ENCODE data around the gene MBNL1.

DNA sequence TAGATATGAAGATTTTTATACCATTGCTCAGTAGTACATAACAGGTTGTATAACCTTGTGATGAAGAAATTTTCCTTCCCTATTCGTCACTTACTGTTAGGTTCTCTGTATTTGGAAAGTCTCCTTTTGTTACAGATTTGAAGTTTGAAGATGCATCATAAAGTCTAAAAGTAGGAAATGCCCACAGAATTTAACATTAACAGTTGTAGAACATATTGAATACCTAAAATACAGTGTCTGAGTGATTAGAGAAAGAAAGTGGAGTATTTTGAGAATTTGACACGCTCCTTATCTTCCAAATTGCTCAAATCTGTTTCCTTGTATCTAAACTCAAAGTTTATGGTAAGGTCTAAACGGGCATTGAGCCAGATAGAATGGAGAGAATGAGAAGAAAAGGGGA, 111.3 kb downstream of the MBNL1 start:
- TF ChIP-seq, protein P1, sequence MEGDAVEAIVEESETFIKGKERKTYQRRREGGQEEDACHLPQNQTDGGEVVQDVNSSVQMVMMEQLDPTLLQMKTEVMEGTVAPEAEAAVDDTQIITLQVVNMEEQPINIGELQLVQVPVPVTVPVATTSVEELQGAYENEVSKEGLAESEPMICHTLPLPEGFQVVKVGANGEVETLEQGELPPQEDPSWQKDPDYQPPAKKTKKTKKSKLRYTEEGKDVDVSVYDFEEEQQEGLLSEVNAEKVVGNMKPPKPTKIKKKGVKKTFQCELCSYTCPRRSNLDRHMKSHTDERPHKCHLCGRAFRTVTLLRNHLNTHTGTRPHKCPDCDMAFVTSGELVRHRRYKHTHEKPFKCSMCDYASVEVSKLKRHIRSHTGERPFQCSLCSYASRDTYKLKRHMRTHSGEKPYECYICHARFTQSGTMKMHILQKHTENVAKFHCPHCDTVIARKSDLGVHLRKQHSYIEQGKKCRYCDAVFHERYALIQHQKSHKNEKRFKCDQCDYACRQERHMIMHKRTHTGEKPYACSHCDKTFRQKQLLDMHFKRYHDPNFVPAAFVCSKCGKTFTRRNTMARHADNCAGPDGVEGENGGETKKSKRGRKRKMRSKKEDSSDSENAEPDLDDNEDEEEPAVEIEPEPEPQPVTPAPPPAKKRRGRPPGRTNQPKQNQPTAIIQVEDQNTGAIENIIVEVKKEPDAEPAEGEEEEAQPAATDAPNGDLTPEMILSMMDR (IDR thresholded peaks at IDR 0.05; ENCODE audit: low read length): no peak
- TF ChIP-seq EZH2phosphoT487 (IDR thresholded peaks at IDR 0.05; ENCODE audit: low read length) (no peak), EZH2 (optimal IDR thresholded peaks at IDR 0.05; ENCODE audit: low read depth, low read length) (no peak)
